ENCODE measurements around the gene MRPL11.

DNA sequence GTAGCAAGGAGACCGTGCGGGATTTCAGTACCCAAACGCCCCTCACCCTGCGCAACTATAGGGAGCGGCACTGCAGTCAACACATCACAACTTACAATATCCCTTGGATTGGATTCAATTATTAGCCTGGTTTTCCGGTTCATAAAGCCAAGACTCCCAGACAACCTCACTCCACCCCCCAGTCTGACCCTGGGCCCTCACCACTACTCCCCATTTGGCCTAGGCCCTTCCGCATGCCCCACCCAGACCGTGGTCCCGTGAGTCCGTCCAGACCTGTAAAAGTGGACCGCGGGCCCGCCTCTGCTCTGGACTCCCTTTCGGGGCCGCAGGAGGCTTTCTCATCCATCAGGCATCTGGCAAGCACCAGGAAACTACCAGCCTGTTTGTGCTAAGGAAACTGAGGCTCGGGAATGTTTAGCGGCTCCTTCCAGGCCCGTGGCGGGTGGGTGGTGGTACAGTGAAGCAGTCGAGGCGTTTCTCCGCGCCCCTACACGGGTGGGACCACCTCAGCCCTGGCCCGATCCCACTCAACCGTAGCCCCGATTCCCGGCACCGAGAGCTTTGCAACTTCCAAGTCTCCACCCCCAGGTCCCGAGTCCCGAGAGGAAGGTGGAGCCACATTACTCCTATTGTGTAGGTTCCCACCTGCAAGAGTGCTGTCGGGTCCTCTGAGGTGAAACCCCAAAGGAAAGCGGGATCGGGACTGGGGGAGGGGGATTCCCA lies 40.9 kb upstream of the MRPL11 start:
- TF ChIP-seq EZH2phosphoT487 (IDR thresholded peaks at IDR 0.05; ENCODE audit: insufficient read depth, low read depth) (no peak), EZH2 (IDR thresholded peaks at IDR 0.05; ENCODE audit: insufficient read depth, poor library complexity, severe bottlenecking) (no peak)
